OCI-LY7 (cell line): ENCODE data around the gene LRPAP1. TPM values are rescaled to one million over a fixed set of nuclear protein-coding genes. Genes with fewer than 3 reads are reported as not detected.

ENCODE experiments used
- BruUV-seq: library from RNA; stranded (reverse); fragments of 400-500 nt; replicated peaks from 2 replicates; lab custom pipeline; 2021; lab: Mats Ljungman, UMichigan
- CTCF ChIA-PET: fragments of 300-600 bp; sonication (Branson Sonifier 250); formaldehyde crosslinking; loops from one replicate; lab custom pipeline; 2022; ENCODE audit warnings: antibody characterized with exemption; ENCODE audit not compliant: unreplicated experiment; lab: Charles Lee
- POLR2A ChIA-PET: fragments of 300-600 bp; sonication (Branson Sonifier 250); formaldehyde crosslinking; loops from one replicate; lab custom pipeline; 2022; ENCODE audit warnings: antibody characterized with exemption; lab: Charles Lee
- DNase-seq: peaks from one replicate; pipeline ENCODE4 v3.0.0-alpha.2; 2015; ENCODE audit warnings: low spot score
- H2AFZ ChIP-seq: fragments of 200-600 bp; sonication (generic), shearing (Covaris generic); 2 replicates; pipeline ENCODE4 v1.6.1; 2014; ENCODE audit warnings: mild to moderate bottlenecking, antibody characterized with exemption, low read length, moderate library complexity
- H3K27ac ChIP-seq: fragments of 200-600 bp; sonication (generic); 2 replicates; pipeline ENCODE4 v1.5.1; 2014; ENCODE audit warnings: mixed run types, low read depth, mild to moderate bottlenecking, moderate library complexity, low read length, inconsistent platforms; ENCODE audit not compliant: poor library complexity, severe bottlenecking
- H3K36me3 ChIP-seq: fragments of 200-600 bp; sonication (generic); 2 replicates; pipeline ENCODE4 v1.6.1; 2014; ENCODE audit warnings: mild to moderate bottlenecking, antibody characterized with exemption, low read length, moderate library complexity, mixed read lengths; ENCODE audit not compliant: insufficient read depth
- H3K4me1 ChIP-seq: fragments of 200-600 bp; sonication (generic); 2 replicates; pipeline ENCODE4 v1.5.1; 2014; ENCODE audit warnings: mild to moderate bottlenecking, low read length; ENCODE audit not compliant: insufficient read depth, poor library complexity, severe bottlenecking
- H3K4me2 ChIP-seq: fragments of 200-600 bp; sonication (generic); 2 replicates; pipeline ENCODE4 v1.6.1; 2014; ENCODE audit warnings: mild to moderate bottlenecking, low read length
- H3K4me3 ChIP-seq: fragments of 200-600 bp; sonication (generic); 2 replicates; pipeline ENCODE4 v1.5.1; 2014; ENCODE audit warnings: mild to moderate bottlenecking, low read depth, low read length; ENCODE audit not compliant: poor library complexity, severe bottlenecking
- H3K79me2 ChIP-seq: fragments of 200-600 bp; sonication (generic); 2 replicates; pipeline ENCODE4 v1.6.1; 2016; ENCODE audit warnings: low read depth, mild to moderate bottlenecking, low read length, moderate library complexity, mixed read lengths; ENCODE audit not compliant: insufficient read depth
- H3K9me2 ChIP-seq: fragments of 200-600 bp; sonication (generic); 2 replicates; pipeline ENCODE4 v1.6.1; 2016; ENCODE audit warnings: mild to moderate bottlenecking, low read length, mixed read lengths; ENCODE audit not compliant: insufficient read depth
- H3K9me3 ChIP-seq: fragments of 200-600 bp; sonication (generic); 2 replicates; pipeline ENCODE4 v1.6.1; 2014; ENCODE audit warnings: mild to moderate bottlenecking, mixed run types, low read length, mixed read lengths
- H4K20me1 ChIP-seq: fragments of 200-600 bp; sonication (generic); 2 replicates; pipeline ENCODE4 v1.6.1; 2014; ENCODE audit warnings: mild to moderate bottlenecking, antibody characterized with exemption, low read length, moderate library complexity, mixed read lengths; ENCODE audit not compliant: insufficient read depth
- CTCF ChIP-seq: fragments of 200-600 bp; sonication (generic); conservative IDR thresholded peaks from 2 replicates; pipeline ENCODE4 v1.5.1; 2014; ENCODE audit warnings: mild to moderate bottlenecking, antibody characterized with exemption, low read length, moderate library complexity, mixed read lengths
- EZH2phosphoT487 ChIP-seq: fragments of 200-600 bp; sonication (generic); IDR thresholded peaks from 2 replicates; pipeline ENCODE4 v1.6.1; 2018; ENCODE audit warnings: low read depth, borderline replicate concordance, mild to moderate bottlenecking, mixed run types, antibody characterized with exemption, low read length, moderate library complexity, mixed read lengths
- intact Hi-C: fragments of 100-400 bp; cut with micrococcal nuclease; formaldehyde crosslinking; loops from one replicate; pipeline ENCODE4 v1.10.0; 2022; ENCODE audit not compliant: unreplicated experiment
- total RNA-seq, 2 experiments: library from RNA; depleted of rRNA in 1 of 2; stranded (reverse); fragments of >200 nt in 1 of 2; shearing (Covaris generic) in 1 of 2; gene quantifications; 2 replicates each; pipeline ENCODE4 v1.2.3, GENCODE V29; 2014 to 2022

LRPAP1 gene
- total RNA-seq, 2 experiments from 2014 or later = 46.2 to 54.7 TPM

GRCh38 chr4:3497523-3498389 is 34.5 kb downstream of the LRPAP1 start:
- Histone ChIP-seq H3K9me2 (no peaks in the 10 kb centered on the region), H3K9me3 (no peaks in the 10 kb centered on the region), H3K4me1 (no peaks in the 10 kb centered on the region), H3K79me2 (no peaks in the 10 kb centered on the region), H3K4me3 (no peak overlapping the region), H3K36me3 (no peaks in the 10 kb centered on the region), H3K4me2 (no peak overlapping the region), H3K27ac (no peak overlapping the region), H4K20me1 (no peaks in the 10 kb centered on the region), H2AFZ (no peak overlapping the region)
- ChIA-PET POLR2A (no interaction called here), CTCF (no interaction called here)
- TF ChIP-seq CTCF (no peak), EZH2phosphoT487 (no peak)
- no TSS peak for BruUV-seq
- intact Hi-C loops = no loop called here
- DNase-seq = no peak

- Histone ChIP-seq H2AFZ (no peak overlapping the region), H3K9me2 (no peaks in the 10 kb centered on the region), H3K27ac (no peak overlapping the region), H3K36me3 (no peaks in the 10 kb centered on the region), H4K20me1 (no peaks in the 10 kb centered on the region), H3K4me2 (no peak overlapping the region), H3K9me3 (no peaks in the 10 kb centered on the region), H3K4me3 (no peak overlapping the region), H3K4me1 (no peaks in the 10 kb centered on the region), H3K79me2 (no peaks in the 10 kb centered on the region)
- CTCF ChIA-PET = no interaction called here
- DNase-seq = no peak
- TF ChIP-seq CTCF (no peak), EZH2phosphoT487 (no peak)
- BruUV-seq = no TSS peak
- intact Hi-C loops = no loop called here
- POLR2A ChIA-PET = no interaction called here
Measured at GRCh38 chr4:3497095-3497494, 35.1 kb downstream of the LRPAP1 start.

- ChIA-PET POLR2A (interaction anchor here (1.0 kb wide), 1 partner anchor 10 kb away, joined by 3 read pairs; no protein-coding TSS in a partner anchor), CTCF (no interaction called here)
- DNase-seq = no peak
- Histone ChIP-seq H3K36me3 (no peaks in the 10 kb centered on the region), H3K27ac (no peak overlapping the region), H3K4me2 (no peak overlapping the region), H3K9me2 (no peaks in the 10 kb centered on the region), H2AFZ (no peak overlapping the region), H4K20me1 (no peaks in the 10 kb centered on the region), H3K9me3 (no peaks in the 10 kb centered on the region), H3K4me1 (no peaks in the 10 kb centered on the region), H3K4me3 (no peak overlapping the region), H3K79me2 (no peaks in the 10 kb centered on the region)
- TF ChIP-seq CTCF (no peak), EZH2phosphoT487 (no peak)
- intact Hi-C loops = no loop called here
- no TSS peak for BruUV-seq
Measured at GRCh38 chr4:3496021-3496420, 36.2 kb downstream of the LRPAP1 start.
